ENCODE data around the gene KLRD1. TPM values are rescaled to one million over a fixed set of nuclear protein-coding genes. Genes with fewer than 3 reads are reported as not detected.
"Not testable (repeated sequence)": the region's sequence is repeated elsewhere in the genome, so short reads cannot be mapped to it uniquely, and the experiment has no call there.

The KLRD1 gene
- total and polyA plus RNA-seq, 7 donors, result 0.03 to 1.1 (median 0.30) TPM

DNA sequence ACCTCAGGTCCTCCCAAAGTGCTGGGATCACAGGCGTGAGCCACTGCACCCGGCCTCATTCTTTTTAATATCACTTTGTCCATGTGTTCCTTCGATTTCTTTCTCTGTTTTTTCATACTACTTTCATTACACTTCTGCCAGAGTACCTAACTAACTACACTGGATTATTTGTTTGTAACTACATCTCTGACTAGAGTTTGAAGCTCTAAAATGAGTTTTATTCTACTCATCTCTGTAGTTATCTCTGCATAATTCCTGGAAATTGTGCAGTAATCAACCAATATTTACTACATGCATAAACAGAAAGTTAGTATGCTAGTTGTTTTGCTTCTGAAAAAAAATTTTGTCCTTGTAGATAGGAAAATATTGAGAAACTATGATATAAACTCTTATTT lies 67.0 kb downstream of the KLRD1 start:
- TF ChIP-seq, protein P1, sequence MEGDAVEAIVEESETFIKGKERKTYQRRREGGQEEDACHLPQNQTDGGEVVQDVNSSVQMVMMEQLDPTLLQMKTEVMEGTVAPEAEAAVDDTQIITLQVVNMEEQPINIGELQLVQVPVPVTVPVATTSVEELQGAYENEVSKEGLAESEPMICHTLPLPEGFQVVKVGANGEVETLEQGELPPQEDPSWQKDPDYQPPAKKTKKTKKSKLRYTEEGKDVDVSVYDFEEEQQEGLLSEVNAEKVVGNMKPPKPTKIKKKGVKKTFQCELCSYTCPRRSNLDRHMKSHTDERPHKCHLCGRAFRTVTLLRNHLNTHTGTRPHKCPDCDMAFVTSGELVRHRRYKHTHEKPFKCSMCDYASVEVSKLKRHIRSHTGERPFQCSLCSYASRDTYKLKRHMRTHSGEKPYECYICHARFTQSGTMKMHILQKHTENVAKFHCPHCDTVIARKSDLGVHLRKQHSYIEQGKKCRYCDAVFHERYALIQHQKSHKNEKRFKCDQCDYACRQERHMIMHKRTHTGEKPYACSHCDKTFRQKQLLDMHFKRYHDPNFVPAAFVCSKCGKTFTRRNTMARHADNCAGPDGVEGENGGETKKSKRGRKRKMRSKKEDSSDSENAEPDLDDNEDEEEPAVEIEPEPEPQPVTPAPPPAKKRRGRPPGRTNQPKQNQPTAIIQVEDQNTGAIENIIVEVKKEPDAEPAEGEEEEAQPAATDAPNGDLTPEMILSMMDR (IDR thresholded peaks at IDR 0.05), result no peak
- Histone ChIP-seq H3K27ac (no peak overlapping the region), H3K9me3 (no peaks in the 10 kb centered on the region), H3K4me3 (no peak overlapping the region), H3K36me3 (ENCODE audit: insufficient read depth in 1 of 2, low read depth in 1 of 2) (no peaks in the 10 kb centered on the region), H3K4me1 (no peaks in the 10 kb centered on the region), H3K27me3 (ENCODE audit: insufficient read depth in 3 of 3, low read length in 2 of 3) (no peaks in the 10 kb centered on the region)
- WGBS, 3 donors, result 91 to 95% (median 92%) methylated on average over 3 of the region's 3 CpGs
- intact Hi-C loops (cut with DNase I), result no loop called here
- ATAC-seq (no peak), DNase-seq (no peak)

DNA sequence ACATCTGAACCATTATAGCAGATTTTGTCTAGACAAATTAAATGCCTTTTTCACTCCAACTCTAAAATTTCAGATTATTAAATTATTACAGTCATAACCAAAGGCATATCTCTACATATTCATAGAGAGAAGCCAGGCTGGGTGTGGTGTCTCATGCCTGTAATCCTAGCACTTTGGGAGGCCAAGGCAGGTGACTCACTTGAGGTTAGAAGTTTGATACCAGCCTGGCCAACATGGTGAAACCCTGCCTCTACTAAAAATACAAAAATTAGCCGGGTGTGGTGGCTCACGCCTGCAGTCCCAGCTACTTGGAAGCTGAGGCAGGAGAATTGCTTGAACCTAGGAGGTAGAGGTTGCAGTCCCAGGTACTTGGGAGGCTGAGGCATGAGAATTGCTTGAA lies 71.1 kb downstream of the KLRD1 start:
- H3K4me3 ChIP-seq; intact Hi-C loops (cut with DNase I); H3K4me1 ChIP-seq; H3K36me3 ChIP-seq (ENCODE audit: insufficient read depth in 1 of 2, low read depth in 1 of 2); H3K27ac ChIP-seq; ATAC-seq; DNase-seq; H3K27me3 ChIP-seq (ENCODE audit: insufficient read depth in 3 of 3, low read length in 2 of 3); H3K9me3 ChIP-seq: not testable (repeated sequence)
- WGBS, 3 donors, result 80 to 90% (median 85%) methylated on average over 2 of the region's 2 CpGs

Other genes with a start within 250 kb of the KLRD1 start
- 1 to 10 TPM; 1.5 to 3.8 (median 1.8) TPM for gene CLEC1A, start 208.9 kb upstream of the KLRD1 start, total RNA-seq
- 1 to 10 TPM in 2 of 3 donors, under 1 TPM in 1; 0.96 to 2.4 (median 1.7) TPM for gene CLEC1A, start 208.9 kb upstream of the KLRD1 start, polyA plus RNA-seq
- 1 to 10 TPM; 1.0 to 3.0 (median 1.3) TPM for gene CLEC7A, start 177.7 kb upstream of the KLRD1 start, total RNA-seq
- 1 to 10 TPM in 1 of 3 donors, under 1 TPM in 2; 0.27 to 1.3 (median 0.69) TPM for gene CLEC7A, start 177.7 kb upstream of the KLRD1 start, polyA plus RNA-seq
- under 1 TPM in 2 of 4 donors, not detected in 2; 0.56 to 0.66 TPM for gene OLR1, start 135.7 kb upstream of the KLRD1 start, total RNA-seq
- gene OLR1, start 135.7 kb upstream of the KLRD1 start, polyA plus RNA-seq, result under 1 TPM in 2 of 3 donors, not detected in 1; 0.03 to 0.04 TPM
- gene TMEM52B, start 128.8 kb upstream of the KLRD1 start, total RNA-seq, result not detected
- gene TMEM52B, start 128.8 kb upstream of the KLRD1 start, polyA plus RNA-seq, result not detected
- 100 to 1,000 TPM; 124 to 255 (median 218) TPM for gene GABARAPL1, start 95.0 kb upstream of the KLRD1 start, total RNA-seq
- 100 to 1,000 TPM in 2 of 3 donors, 10 to 100 TPM in 1; 36.1 to 268 (median 194) TPM for gene GABARAPL1, start 95.0 kb upstream of the KLRD1 start, polyA plus RNA-seq
- gene KLRK1, start 82.2 kb downstream of the KLRD1 start, total RNA-seq, result under 1 TPM in 3 of 4 donors, not detected in 1; 0.28 to 0.47 (median 0.34) TPM
- gene KLRK1, start 82.2 kb downstream of the KLRD1 start, polyA plus RNA-seq, result under 1 TPM; 0.09 to 0.55 (median 0.25) TPM
- not detected for gene KLRC4, start 101.9 kb downstream of the KLRD1 start, total RNA-seq
- gene KLRC4, start 101.9 kb downstream of the KLRD1 start, polyA plus RNA-seq, result under 1 TPM in 1 of 3 donors, not detected in 2; 0.23 TPM
- not detected for gene KLRC3, start 112.7 kb downstream of the KLRD1 start, total RNA-seq
- gene KLRC3, start 112.7 kb downstream of the KLRD1 start, polyA plus RNA-seq, result not detected
- not detected for gene KLRC2, start 128.1 kb downstream of the KLRD1 start, total RNA-seq
- not detected for gene KLRC2, start 128.1 kb downstream of the KLRD1 start, polyA plus RNA-seq
- gene KLRC1, start 145.5 kb downstream of the KLRD1 start, total RNA-seq, result under 1 TPM in 1 of 4 donors, not detected in 3; 0.40 TPM
- gene KLRC1, start 145.5 kb downstream of the KLRD1 start, polyA plus RNA-seq, result under 1 TPM; 0.05 to 0.14 (median 0.06) TPM
- 1 to 10 TPM in 1 of 4 donors, under 1 TPM in 3; 0.20 to 1.1 (median 0.31) TPM for gene EIF2S3B, start 198.0 kb downstream of the KLRD1 start, total RNA-seq
- gene EIF2S3B, start 198.0 kb downstream of the KLRD1 start, polyA plus RNA-seq, result 1 to 10 TPM in 1 of 3 donors, under 1 TPM in 2; 0.37 to 2.6 (median 0.40) TPM

Data from psoas muscle (tissue), 8 donors.